AG09319 (cell line): ENCODE data around the gene HHATL.

Experiments
- DNase-seq: peaks from one replicate; pipeline ENCODE4 v3.0.0-alpha.2; 2010; ENCODE audit warnings: low read depth; ENCODE audit errors: extremely low read depth
- CTCF ChIP-seq: IDR thresholded peaks from 2 replicates; pipeline ENCODE4 v1.5.1; 2011; ENCODE audit warnings: low read depth, mild to moderate bottlenecking, inconsistent platforms, low read length, moderate library complexity

The HHATL gene

GRCh38 chr3:42690191-42690590 is 12.4 kb downstream of the HHATL start:
- no peak for DNase-seq
- no peak for TF ChIP-seq CTCF

GRCh38 chr3:42689421-42690014 is 13.1 kb downstream of the HHATL start:
- no peak for TF ChIP-seq CTCF

DNA sequence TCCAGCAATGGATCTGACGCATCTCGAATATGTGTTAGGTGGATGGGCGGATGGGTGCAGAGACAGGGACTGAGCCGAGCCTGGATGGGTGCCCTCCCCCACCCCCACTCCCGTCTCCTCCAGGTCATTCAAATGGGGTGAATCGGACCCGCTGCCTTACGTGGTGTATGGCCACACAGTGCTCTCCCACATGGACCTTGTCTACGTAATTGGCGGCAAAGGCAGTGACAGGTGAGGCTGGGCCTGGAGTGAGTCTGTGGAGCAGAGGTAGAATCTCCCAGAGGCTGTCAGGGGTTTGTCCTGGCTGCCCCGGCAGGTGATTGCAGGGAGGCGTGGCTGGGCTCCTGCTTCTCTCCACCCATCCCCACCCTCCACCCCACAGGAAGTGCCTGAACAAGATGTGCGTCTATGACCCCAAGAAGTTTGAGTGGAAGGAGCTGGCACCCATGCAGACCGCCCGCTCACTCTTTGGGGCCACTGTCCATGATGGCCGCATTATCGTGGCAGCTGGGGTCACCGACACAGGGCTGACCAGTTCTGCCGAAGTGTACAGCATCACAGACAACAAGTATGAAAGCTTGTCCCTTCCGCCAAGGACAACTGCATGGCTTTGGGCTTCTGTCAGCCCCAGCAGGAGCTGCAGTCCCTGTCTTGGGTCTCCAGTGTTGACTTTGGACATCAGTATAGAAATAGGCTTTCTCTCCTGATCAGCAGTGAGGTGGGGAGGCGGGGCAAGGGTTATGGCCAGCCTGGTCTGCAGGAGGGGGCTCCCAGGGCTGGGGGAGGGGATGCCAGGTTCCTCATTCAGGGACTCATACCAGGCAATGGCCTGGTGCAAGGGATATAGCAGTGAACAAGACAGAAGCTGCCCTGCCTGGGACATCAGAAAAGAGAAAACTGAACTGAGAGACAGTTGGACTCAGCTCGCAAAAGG is 13.8 kb downstream of the HHATL start:
- DNase-seq: no peak
- TF ChIP-seq CTCF: no peak

More at GRCh38 chr3:42689421-42690014, 13.1 kb downstream of the HHATL start:
- no peak for DNase-seq

GRCh38 chr3:42688016-42688415 is 14.6 kb downstream of the HHATL start:
- no peak for DNase-seq
- no peak for TF ChIP-seq CTCF

DNA sequence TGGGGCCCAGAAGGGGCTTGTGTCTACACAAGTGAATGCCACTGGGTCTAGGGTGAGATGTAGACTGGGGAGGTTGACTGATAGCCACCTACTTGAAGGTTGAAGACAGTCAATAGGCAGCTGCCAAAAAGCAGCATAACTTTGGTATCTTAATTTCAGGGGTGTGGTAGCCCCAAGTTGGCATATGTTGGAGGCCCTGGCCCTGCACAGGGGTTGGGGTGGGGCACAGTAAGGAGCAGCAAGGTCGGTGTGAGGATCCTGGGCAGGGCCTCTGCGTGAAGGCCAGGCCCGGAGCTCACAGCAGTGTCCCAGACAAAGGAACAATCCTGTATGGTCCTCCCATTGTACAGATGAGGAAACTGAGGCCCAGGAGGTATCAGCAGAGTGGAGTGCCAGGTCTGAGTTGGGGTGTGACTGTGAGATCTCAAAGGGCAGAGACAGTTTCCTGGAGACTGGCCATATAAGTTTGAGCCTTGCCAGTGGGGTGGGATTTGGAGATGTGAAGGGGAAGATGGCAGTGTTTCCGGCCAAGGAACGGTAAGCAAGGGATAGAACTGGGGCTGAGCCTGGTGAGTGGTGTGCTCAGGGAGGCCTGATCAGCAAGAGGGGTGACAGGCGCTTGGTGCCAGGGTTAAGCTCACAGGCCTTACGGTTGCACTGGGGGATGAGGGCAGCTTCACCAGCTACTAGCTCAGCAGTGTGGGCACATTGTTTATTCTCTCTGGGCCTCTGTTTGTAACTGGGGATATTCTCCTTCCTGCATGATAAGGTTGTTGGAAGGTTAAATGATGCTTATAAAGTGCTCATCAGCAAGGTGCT is 15.6 kb downstream of the HHATL start:
- TF ChIP-seq CTCF: no peak
- no peak for DNase-seq

- no peak for TF ChIP-seq CTCF
- no peak for DNase-seq
These were observed 16.4 kb downstream of the HHATL start for GRCh38 chr3:42685891-42686820.
